AG09309 (cell line): ENCODE results near the gene AMBRA1.

Source experiments
- DNase-seq: peaks from one replicate; pipeline ENCODE4 v3.0.0-alpha.2; 2010; ENCODE audit warnings: low read depth
- H3K4me3 ChIP-seq: 2 replicates; pipeline ENCODE4 v1.5.1; 2011; ENCODE audit warnings: mild to moderate bottlenecking, low read depth, low read length, moderate library complexity; ENCODE audit not compliant: control insufficient read depth
- CTCF ChIP-seq: IDR thresholded peaks from 2 replicates; pipeline ENCODE4 v1.5.1; 2011; ENCODE audit warnings: mild to moderate bottlenecking, low read depth, low read length, inconsistent platforms; ENCODE audit not compliant: insufficient read depth, control insufficient read depth; ENCODE audit errors: missing control alignments

Gene AMBRA1

GRCh38 chr11:46450846-46451477 is 142.9 kb downstream of the AMBRA1 start:
- TF ChIP-seq CTCF: no peak
- no peak overlapping the region for H3K4me3 ChIP-seq
- DNase-seq: no peak

- no peak for TF ChIP-seq CTCF
- no peak overlapping the region for H3K4me3 ChIP-seq
- DNase-seq: no peak
Measured at GRCh38 chr11:46447544-46447943, 146.3 kb downstream of the AMBRA1 start.

- DNase-seq: no peak
- H3K4me3 ChIP-seq: no peak overlapping the region
- peak; percentile 46 for TF ChIP-seq CTCF
Measured at GRCh38 chr11:46445920-46446771, 147.7 kb downstream of the AMBRA1 start.

GRCh38 chr11:46445192-46445919 is 148.5 kb downstream of the AMBRA1 start:
- no peak overlapping the region for H3K4me3 ChIP-seq
- DNase-seq: no peak
- TF ChIP-seq CTCF: no peak

- TF ChIP-seq CTCF: no peak
- H3K4me3 ChIP-seq: no peak overlapping the region
- no peak for DNase-seq
Measured at GRCh38 chr11:46444305-46444704, 149.5 kb downstream of the AMBRA1 start.

GRCh38 chr11:46438211-46438610 is 155.6 kb downstream of the AMBRA1 start:
- no peak overlapping the region for H3K4me3 ChIP-seq
- DNase-seq: no peak
- no peak for TF ChIP-seq CTCF
